ENCODE results near the gene PROCR.
"Not testable (repeated sequence)": the region's sequence is repeated elsewhere in the genome, so short reads cannot be mapped to it uniquely, and the experiment has no call there.

Gene PROCR

GRCh38 chr20:35165221-35166185 lies 6.4 kb upstream of the PROCR start:
- DNase-seq (ENCODE audit: low read depth in 2 of 2) = no peak

- no peak for DNase-seq (ENCODE audit: low read depth in 2 of 2)
Measured at GRCh38 chr20:35166242-35166830, 5.5 kb upstream of the PROCR start.

- no peak for DNase-seq (ENCODE audit: low read depth in 2 of 2)
Measured at GRCh38 chr20:35167787-35168186, 4.1 kb upstream of the PROCR start.

GRCh38 chr20:35168701-35169409 lies 3.0 kb upstream of the PROCR start:
- not testable (repeated sequence) for DNase-seq (ENCODE audit: low read depth in 2 of 2)

- DNase-seq (ENCODE audit: low read depth in 2 of 2) = no peak
Measured at GRCh38 chr20:35171438-35171752, 477 bp upstream of the PROCR start.

GRCh38 chr20:35172434-35172806 lies 548 bp downstream of the PROCR start:
- DNase-seq (ENCODE audit: low read depth in 2 of 2) = no peak

GRCh38 chr20:35173576-35174192 lies 1.8 kb downstream of the PROCR start:
- DNase-seq (ENCODE audit: low read depth in 2 of 2) = no peak

GRCh38 chr20:35174458-35175216 lies 2.8 kb downstream of the PROCR start:
- no peak for DNase-seq (ENCODE audit: low read depth in 2 of 2)

- DNase-seq (ENCODE audit: low read depth in 2 of 2) = no peak
Measured at GRCh38 chr20:35176132-35176531, 4.3 kb downstream of the PROCR start.

GRCh38 chr20:35179292-35180212 lies 7.7 kb downstream of the PROCR start:
- no peak for DNase-seq (ENCODE audit: low read depth in 2 of 2)

- DNase-seq (ENCODE audit: low read depth in 2 of 2) = no peak
Measured at GRCh38 chr20:35180266-35180665, 8.4 kb downstream of the PROCR start.

GRCh38 chr20:35181731-35182130 lies 9.9 kb downstream of the PROCR start:
- DNase-seq (ENCODE audit: low read depth in 2 of 2) = no peak

- DNase-seq (ENCODE audit: low read depth in 2 of 2) = not testable (repeated sequence)
Measured at GRCh38 chr20:35186691-35187289, 14.9 kb downstream of the PROCR start.

- DNase-seq (ENCODE audit: low read depth in 2 of 2) = no peak
Measured at GRCh38 chr20:35187584-35188190, 15.8 kb downstream of the PROCR start.

- DNase-seq (ENCODE audit: low read depth in 2 of 2) = not testable (repeated sequence)
Measured at GRCh38 chr20:35189223-35189622, 17.4 kb downstream of the PROCR start.

- no peak for DNase-seq (ENCODE audit: low read depth in 2 of 2)
Measured at GRCh38 chr20:35190556-35190955, 18.7 kb downstream of the PROCR start.

- DNase-seq (ENCODE audit: low read depth in 2 of 2) = no peak
Measured at GRCh38 chr20:35191419-35192117, 19.7 kb downstream of the PROCR start.

GRCh38 chr20:35192118-35192872 lies 20.4 kb downstream of the PROCR start:
- DNase-seq (ENCODE audit: low read depth in 2 of 2) = no peak
